KBM-7 (cell line): ENCODE measurements around the gene CHST8.

ENCODE experiments used
- DNase-seq: peaks from one replicate; pipeline ENCODE4 v3.0.0-alpha.2; 2015
- in situ Hi-C: fragments of 300-500 bp; cut with MboI; formaldehyde crosslinking; loops from 2 replicates; pipeline ENCODE4 v1.14.3; 2020; ENCODE audit warnings: low sequenced_read_pairs, low pct_unique_long_range_greater_than_20kb, mixed read lengths

The CHST8 gene

DNA sequence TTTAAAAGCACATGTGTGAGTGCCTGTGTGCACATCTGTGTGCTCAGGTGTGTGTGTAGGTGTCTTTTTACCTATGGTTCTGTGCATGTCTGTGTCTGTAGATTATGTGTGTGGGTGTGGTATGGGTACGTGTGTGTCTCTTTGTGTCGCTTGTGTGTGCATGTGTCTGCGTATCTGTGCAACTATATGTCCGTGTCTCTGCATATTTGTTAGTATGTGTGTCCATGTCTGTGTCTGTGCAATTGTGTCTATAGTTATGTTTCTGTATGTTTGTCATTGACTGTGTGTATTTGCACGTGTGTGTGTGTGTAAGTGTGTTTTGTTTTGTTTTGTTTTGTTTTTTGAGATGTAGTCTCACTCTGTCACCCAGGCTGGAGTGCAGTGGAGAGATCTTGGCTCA lies 167.6 kb downstream of the CHST8 start:
- no peak for DNase-seq
- in situ Hi-C loops, result no loop called here

DNA sequence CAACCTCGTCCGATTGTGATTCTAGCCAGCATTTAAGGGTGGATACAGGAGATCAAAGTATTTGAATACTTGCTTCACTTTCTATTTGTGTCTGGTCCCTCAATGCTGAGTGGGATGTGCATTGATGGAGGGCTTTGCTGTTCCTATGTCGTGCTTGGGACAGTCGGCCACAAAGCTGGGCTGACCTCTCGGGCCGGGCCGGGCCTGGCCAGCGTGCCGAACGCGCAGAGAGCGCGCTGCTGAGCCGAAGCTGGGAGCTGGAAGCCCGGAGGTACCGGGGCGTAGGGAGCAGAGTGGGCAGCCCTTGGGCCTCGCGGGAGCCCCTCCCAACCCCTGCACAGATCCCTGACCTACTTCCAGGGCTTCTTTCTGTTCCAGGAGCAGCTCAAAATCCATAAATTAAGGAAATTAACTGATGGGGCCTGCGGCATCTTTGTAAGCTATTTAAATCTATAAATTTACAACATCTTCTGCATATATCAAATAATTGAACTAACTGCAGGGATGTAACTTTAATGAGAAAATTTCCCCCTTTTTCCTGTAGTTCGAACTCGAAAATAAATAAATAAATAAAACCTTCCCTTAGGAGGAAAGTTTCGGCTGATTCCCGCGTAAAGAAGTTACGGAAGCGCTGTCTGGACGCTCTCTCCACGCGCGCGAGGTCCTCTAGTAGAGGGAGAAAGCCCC lies 173.1 kb downstream of the CHST8 start:
- in situ Hi-C loops, result no loop called here
- DNase-seq, result no peak

DNA sequence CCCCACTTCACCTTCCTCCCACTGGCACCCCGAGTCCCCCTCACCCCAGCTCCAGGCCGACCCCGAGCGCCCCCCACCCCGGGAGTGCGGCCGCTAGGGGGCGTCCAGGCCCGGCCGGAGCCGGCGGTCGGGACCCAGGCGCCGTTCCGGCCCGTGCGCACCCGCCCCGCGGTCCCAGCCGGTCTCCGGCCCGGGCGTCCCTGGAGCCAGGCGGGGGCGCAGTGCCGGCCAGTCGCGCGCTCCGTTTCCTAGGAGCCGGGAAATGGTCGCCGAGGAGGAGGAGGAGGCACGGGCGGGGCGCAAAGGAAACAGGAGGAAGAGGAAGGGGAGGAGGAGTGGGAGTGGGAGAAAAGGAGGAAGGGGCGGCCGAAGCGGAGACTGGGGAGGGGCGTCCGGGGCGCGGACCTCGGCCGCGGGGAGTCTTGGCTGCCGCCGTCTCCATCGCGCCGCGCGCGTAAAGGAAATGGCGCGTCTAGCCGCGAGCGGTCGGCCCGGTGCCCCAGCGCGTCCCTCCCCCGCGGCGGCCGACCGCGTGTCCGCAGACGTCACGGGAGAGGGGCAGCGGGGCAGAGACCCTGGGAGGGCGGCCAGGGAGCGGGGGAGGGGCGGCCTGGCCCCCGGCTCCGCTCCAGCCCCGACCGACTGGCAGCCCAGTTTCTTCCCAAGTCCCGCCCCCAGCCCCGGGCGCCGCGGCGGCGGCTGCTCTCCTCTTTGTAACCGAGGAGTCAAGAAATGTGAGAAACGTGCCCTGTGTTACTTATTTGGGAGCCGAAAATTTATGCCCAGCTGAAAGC lies 173.8 kb downstream of the CHST8 start:
- in situ Hi-C loops, result no loop called here
- DNase-seq, result peak; percentile 82

DNA sequence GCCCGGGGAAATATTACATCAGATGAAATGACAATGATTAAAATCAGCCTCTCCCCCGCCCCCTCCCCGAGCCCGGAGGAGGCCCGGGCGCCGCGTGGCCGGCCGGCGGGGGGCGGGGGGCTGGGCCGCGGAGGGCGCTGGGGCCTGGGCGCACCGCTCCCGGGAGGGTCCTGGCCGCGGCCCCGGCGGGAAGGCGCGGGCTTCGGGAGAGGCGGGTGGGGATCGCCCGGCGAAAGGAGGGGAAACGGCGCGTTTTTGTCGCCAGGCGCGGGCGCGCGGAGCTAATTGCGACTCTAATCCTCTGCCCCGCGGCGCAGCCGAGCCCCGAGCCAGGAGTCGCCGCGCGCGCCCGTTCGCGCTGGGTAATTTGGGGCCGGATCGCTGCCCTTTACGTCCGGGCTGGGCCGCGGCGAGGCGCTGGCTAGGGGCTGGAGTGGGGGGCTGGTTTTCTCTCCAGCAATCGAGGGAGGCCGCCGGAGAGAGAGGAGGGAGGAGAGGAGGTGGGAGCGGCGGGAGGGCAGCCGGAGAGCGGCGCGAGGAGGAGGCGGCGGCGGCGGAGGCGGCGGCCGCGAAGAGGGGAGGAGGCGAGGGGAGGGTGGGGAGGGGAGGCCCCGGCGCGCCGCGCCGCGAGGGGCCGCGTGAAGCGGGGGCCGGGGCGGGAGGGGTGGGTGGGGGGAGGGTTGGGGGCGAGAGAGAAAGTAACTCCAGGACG lies 174.6 kb downstream of the CHST8 start, which contains the start of gene KCTD15:
KCTD15 (plus strand) TSS at position 707 of the 712 bp plus-strand sequence. CDS start 3,585 bp downstream, outside the sequence.
- DNase-seq, result peak; percentile 53

DNA sequence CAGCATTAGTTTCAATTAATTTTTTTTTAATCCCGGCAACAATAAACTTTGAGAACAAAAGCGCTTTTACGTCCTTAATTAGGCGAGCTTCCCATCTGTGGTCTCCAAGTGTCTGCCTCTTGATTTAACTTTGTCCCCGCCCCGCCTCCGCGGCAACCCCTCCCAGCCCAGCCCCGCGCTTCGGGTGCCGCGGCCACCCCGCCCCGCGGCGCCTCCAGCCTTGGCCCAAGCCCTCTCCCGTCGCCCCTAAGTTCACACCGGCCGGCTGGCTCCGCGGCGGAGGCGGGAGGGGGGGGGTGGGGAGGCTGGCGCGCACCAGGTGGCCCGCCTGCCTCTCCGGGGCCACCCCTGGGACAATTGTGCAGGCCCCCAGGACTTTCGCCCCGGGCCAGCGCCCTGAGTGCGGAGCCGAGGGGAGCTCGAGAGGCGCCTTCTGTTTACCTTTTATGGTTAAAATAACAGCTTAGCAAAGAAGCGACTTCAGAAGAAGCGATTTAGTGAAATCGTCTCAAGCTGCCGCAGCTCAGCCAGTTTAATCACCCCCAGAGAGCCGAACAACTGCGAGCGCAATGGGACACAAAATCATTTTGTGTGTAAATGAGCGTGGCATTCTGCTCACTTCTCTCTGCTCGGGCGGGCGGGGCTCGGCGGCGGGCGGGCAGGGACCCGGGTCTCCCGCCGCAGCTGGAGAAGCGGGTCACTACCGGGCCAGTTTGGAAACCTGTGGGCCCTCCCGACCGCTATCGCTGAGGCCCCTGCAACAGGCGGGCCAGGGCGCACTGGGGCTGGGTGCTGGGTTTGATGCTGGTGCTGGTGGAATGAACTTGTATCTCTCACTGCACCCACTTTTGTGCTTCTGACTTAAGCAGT lies 176.3 kb downstream of the CHST8 start:
- in situ Hi-C loops, result no loop called here
- no peak for DNase-seq

More for the DNA sequence above, 174.6 kb downstream of the CHST8 start, which contains the start of gene KCTD15:
- in situ Hi-C loops, result no loop called here

DNA sequence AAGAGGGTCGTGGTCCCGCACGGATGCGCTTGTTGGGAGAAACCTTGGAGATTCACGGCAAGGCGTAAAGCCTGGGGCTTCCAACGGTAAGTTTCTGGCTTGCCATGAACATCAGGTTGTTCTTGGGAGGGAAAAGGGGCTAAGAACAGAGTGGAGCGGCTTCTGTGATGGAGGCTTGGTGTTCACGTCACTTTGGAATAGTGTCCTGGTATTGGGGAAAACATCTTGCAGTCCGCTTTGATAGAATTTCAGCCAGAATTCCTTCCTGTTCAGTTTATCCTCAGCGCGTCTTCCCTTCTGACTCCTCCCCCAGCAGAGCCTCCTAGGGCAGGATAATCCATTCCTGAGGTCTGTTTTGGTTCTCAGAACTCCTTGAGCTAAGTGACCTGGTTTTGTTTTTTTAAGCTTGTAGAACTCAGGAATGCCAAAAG lies 176.9 kb downstream of the CHST8 start:
- no peak for DNase-seq
- in situ Hi-C loops, result no loop called here

DNA sequence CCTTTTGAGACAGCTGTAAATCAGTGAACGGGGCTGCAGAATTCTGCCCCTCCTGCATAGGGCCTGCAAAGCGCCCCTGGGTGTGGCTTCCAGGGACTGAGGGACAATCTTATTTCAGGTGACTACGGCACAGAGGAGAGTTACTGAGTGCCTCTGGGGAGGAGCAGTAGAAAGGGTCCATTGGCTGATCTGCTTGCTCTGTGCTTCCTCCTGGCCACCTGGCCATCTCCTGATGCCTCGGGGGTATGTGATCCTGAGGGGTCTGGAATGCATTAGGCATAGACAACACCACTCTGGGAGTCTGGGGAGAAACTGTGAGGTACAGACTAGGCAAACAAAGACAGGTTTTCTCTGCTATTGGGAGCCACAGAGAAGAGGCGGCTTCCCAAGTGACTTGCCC lies 177.7 kb downstream of the CHST8 start:
- no peak for DNase-seq
- in situ Hi-C loops, result no loop called here

DNA sequence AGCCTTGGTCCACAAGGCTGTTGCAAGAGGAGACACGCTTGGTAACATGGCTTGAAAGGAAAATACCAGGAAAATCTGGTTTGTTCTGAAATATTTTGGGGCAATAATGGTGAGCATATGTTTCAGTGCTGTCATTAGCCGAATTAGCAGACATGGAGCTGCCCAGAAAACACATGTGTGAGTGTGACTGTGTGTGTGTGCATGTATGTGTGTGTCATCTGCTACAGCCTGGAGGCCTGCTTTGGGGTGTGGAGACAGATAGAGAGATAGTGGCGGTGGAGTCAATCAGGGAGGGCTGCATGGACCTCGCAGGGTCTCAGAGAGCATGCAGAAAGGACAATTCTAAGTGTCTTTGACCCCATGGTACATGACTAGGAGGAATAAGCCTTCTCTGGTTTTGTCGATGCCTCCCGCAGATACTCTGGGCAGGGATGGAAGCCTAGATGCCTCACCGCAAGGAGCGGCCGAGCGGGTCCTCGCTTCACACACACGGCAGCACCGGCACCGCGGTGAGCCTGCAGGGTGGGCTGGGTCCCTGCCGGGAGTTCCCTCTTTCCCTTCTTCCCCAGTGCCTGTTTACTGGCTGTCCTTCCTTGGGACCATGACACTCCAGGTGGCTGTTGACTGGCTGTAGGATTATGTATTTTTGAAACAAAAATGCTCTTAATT lies 178.4 kb downstream of the CHST8 start:
- in situ Hi-C loops, result no loop called here
- no peak for DNase-seq

- in situ Hi-C loops, result no loop called here
- no peak for DNase-seq
These were observed 179.7 kb downstream of the CHST8 start for GRCh38 chr19:33801411-33801810.

DNA sequence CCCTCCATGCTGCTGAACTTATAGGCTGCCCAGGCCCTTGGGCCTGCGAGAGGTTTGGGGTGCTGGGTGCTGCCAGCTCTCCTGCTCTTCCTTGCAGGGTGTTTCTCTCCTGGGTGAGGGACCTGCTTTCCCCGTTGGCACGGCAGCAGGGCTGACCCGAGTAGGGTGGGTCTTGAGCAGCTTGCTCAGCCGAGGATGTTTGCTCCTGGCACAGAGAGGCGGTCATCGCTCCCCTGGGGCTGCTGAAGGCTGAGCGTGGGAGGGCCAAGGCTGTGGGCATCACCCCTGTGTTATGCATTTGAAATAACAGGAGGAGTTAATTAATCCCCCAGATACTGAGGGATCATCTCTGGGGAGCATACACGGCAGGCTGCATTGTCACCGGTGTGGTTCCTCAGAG lies 180.2 kb downstream of the CHST8 start:
- no peak for DNase-seq
- in situ Hi-C loops, result no loop called here

DNA sequence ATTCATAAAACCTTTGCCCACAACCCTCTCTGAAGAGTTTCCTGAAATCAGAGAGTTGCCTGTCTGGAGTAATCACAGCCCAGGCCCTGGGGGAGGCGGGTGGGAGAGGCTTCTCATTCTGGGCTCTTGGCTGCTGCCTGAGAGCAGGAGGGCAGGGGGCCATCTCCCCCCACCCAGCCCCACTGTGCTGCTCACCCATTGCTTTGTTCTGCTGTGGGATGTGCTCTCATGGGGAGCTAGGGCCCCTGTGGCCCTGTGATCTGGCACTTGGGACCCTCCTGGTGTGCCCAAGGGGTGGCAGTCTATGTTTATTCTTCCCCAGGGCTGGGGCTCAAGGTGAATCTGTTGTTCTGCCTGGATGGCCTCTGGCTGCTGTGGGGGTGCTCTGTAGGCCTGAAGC lies 181.0 kb downstream of the CHST8 start:
- DNase-seq, result no peak
- in situ Hi-C loops, result no loop called here

DNA sequence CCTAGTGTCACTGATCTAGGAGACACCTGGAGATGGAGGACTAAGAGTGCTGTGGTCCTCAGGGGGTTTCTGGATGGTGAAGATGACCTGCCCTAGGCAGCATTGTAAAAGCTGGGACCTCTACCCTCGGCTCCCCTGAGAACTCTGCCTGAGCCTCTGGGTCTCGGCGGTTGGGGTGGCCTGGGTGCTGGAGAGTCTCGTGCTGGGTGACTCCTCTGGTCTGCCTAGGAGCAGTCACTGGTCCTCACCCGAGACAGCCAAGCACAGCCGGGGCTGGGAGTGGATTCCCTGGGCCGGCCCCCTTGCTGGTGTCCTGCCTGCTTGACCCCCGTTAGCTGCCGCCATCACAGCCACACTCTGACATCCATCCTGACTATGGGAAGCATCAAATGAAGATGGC lies 181.6 kb downstream of the CHST8 start:
- DNase-seq, result no peak
- in situ Hi-C loops, result no loop called here

DNA sequence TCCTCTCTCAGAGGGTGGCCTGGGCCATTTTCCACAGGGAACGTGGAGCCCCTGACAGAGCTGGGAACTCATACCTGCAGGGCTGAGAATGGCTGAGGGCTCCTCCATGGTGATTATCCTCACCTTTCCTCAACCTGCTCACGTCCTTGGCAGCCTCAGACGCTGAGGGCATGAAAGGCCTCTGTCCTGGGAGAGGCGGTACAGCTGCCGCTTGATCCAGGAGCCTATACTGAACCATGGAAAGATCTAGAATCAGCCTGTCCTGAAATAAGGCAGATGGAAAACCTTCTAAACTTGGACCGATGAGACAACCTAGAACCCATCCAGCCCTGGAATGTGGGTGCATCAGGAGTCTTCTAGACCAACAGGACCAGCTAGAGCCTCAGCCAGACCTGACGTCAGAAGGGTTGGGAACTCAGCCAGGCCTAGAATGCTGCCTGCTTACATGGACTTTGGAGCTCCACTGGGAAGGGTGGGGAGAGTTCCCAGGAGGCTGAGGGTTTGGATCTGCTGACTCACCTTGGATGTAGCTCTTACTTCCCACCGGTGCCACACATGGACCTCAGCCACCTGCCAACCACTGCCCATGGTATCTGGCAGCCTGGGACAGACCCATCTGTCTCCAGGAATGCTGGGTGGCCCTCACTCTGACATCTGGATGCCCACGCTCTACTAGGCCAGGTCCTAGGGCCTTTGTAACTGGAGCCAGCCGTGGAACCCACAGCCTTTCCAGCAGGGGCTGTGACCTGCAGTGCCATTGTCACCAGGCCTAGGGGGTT lies 182.5 kb downstream of the CHST8 start:
- no peak for DNase-seq
- in situ Hi-C loops, result no loop called here

DNA sequence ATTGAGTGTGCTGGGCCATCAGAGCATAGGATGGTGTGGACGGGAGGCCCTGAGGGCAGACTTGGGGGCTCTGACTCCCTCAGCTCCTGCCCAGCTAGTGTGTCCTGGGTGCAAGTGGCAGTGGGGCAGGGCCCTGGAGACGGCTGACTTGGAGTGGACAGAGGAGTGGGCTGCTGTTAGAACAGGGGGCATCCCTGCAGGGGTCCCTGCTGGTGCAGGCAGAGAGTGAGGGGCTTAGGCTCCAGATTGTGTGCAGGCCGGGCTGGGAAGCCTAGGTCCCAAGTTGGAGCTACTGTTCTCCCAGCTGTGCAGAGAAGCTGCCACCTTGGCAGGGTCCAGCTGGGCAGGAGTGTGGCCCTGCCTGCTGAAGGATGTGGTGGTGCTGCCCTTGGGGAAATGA lies 183.6 kb downstream of the CHST8 start:
- DNase-seq, result no peak
- in situ Hi-C loops, result no loop called here

GRCh38 chr19:33805840-33806433 lies 184.2 kb downstream of the CHST8 start:
- no peak for DNase-seq
- in situ Hi-C loops, result no loop called here

DNA sequence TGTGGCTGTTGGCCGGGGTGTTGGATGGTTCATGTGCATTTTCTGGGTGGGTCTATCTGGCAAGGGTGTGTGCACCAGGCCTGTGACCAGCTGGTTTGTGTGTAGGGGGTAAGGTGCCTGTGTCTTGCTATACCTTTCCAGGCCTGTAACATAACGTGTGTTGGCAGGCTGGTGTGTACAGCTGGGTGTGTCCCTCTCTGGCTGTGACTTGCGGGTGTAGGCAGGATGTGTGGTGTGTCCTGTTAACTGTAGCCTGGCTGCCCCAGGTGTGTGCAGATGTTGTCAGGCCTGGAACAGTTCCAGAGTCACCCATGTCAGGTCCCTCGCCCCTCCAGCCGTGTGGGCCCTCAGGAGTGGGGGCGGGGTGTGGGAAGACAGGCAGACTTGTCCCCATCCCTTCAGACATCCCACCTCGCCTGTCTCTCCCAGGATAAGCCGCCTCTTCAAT lies 184.7 kb downstream of the CHST8 start:
- in situ Hi-C loops, result no loop called here
- no peak for DNase-seq

DNA sequence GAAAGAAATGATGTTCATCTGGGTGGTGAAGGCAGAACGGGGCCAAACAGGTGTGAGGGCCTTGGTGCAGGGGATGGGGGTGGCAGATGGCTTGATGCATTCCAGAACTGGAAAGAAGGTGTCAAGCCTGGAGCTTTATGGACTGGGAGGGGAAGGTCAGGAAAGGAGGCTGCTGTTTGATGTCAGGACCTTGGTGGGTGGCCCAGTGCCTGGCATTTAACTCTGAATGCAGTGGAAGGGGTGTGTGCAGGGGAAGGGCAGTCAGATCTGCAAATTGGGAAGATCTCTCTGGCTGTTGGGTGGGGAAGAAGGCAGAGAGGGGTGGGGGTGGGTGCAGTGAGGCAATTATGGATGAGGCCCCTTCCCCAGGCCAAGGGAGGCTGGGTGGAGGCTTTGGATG lies 186.6 kb downstream of the CHST8 start:
- DNase-seq, result no peak
- in situ Hi-C loops, result no loop called here
